LNCaP clone FGC (cell line): ENCODE measurements around the gene STK35.

Experiments used
- DNase-seq: peaks from one replicate; pipeline ENCODE4 v3.0.0-alpha.2; 2011; ENCODE audit warnings: low read depth
- H3K4me3 ChIP-seq: 2 replicates; pipeline ENCODE4 v1.5.1; 2011; ENCODE audit warnings: mild to moderate bottlenecking, low read depth, low read length, control low read depth
- CTCF ChIP-seq: IDR thresholded peaks from 2 replicates; pipeline ENCODE4 v1.5.1; 2012; ENCODE audit warnings: mild to moderate bottlenecking; ENCODE audit not compliant: control insufficient read depth, insufficient read depth; ENCODE audit errors: extremely low read depth

STK35 gene

GRCh38 chr20:2089447-2089846 lies 12.2 kb upstream of the STK35 start:
- no peak for DNase-seq
- no peak overlapping the region for H3K4me3 ChIP-seq
- no peak for TF ChIP-seq CTCF

GRCh38 chr20:2093159-2093781 lies 8.4 kb upstream of the STK35 start:
- no peak for DNase-seq
- TF ChIP-seq CTCF, result peak; percentile 84
- no peak overlapping the region for H3K4me3 ChIP-seq

GRCh38 chr20:2093883-2094282 lies 7.7 kb upstream of the STK35 start:
- H3K4me3 ChIP-seq, result no peak overlapping the region
- DNase-seq, result no peak
- no peak for TF ChIP-seq CTCF

GRCh38 chr20:2101865-2102584 lies 398 bp downstream of the STK35 start:
- TF ChIP-seq CTCF, result no peak
- H3K4me3 ChIP-seq, result peak overlapping the region; percentile 90
- peak; percentile 90 for DNase-seq

GRCh38 chr20:2102585-2103460 lies 1.2 kb downstream of the STK35 start:
- DNase-seq, result no peak
- TF ChIP-seq CTCF, result no peak

GRCh38 chr20:2103461-2104153 lies 2.0 kb downstream of the STK35 start:
- no peak for DNase-seq
- H3K4me3 ChIP-seq, result peak overlapping the region; percentile 90
- TF ChIP-seq CTCF, result no peak

More at GRCh38 chr20:2102585-2103460, 1.2 kb downstream of the STK35 start:
- H3K4me3 ChIP-seq, result peak overlapping the region; percentile 90
